ENCODE results near the gene ADM2. TPM values are rescaled to one million over a fixed set of nuclear protein-coding genes. Genes with fewer than 3 reads are reported as not detected.

Gene ADM2
- polyA plus RNA-seq, 4 donors = 2.2 to 14.7 (median 8.7) TPM

GRCh38 chr22:50483977-50484853, 2.9 kb downstream of the ADM2 start:
- Histone ChIP-seq H3K9me3 (ENCODE audit: control insufficient read depth in 2 of 2, insufficient read depth in 1 of 2, low read depth in 1 of 2, low read length in 1 of 2) (no peaks in the 10 kb centered on the region), H3K27me3 (ENCODE audit: control insufficient read depth in 3 of 3, insufficient read depth in 3 of 3, low read length in 3 of 3) (peaks cover 0 to 26% (median 2%) of the 10 kb centered on the region in 3 donors), H3K4me1 (ENCODE audit: control insufficient read depth in 3 of 3, insufficient read depth in 2 of 3, low read depth in 1 of 3, low read length in 2 of 3) (peaks cover 0 to 32% (median 3%) of the 10 kb centered on the region in 3 donors), H3K4me3 (ENCODE audit: low read depth in 1 of 3, low read length in 3 of 3) (peak overlapping the region in 1 of 3 donors; percentile 61), H3K27ac (ENCODE audit: low read depth in 1 of 3, low read length in 2 of 3) (peak overlapping the region; percentile 2 to 82 (median 77)), H3K36me3 (ENCODE audit: control insufficient read depth in 3 of 3, insufficient read depth in 2 of 3, low read depth in 1 of 3, low read length in 3 of 3) (peaks cover 0 to 20% (median 0%) of the 10 kb centered on the region in 3 donors)
- whole genome bisulfite sequencing, 3 donors = 28 to 69% (median 34%) methylated on average over 27 to 31 of the region's 31 CpGs
- FAIRE-seq = no peak
- DNase-seq = peak; percentile 87 to 92

DNA sequence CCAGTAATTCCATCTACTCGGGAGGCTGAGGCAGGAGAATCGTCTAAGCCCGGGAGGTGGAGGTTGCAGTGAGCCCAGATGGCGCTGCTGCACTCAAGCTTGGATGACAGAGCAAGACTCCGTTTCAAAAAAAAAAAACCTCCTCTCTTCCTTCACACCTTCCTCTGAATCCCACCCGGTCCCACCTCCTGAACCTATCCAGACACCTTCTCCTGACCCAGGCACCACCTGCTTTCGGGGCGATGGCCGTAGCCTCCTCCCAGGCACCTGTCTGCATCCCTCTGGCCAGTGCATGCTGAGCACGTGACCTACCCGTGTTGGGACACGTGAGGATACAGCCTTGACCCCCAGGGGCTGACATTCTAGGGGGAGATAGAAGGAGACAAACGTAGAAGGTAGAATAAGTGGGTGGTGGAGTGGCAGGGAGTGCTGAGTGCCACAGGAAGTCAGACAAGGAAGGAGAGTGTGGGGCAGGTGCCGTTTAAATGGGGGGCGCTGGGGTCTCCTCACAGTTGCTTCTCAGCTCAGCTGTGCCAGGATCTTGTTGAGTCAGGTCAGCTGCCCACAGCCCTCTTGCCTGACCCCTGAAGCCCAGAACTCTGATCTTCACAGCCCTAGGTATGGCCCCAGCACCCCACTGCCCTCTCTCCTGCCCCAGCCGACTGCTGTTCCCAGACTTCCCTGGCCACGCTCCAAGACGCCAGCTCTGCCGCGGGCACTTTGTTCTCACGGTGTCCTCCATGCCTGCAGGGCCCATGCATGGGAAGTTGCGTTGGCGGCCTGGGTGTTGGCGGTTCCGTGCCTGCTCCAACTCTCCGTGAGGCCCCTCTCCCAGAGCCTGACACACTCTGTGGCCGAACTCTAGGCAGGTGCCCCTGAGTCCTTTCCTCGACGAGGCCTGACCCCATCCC, 4.1 kb downstream of the ADM2 start:
- 24 to 55% (median 35%) methylated on average over 28 to 29 of the region's 29 CpGs for WGBS, 3 donors
- FAIRE-seq = no peak
- peak; percentile 29 to 78 for DNase-seq
- Histone ChIP-seq H3K9me3 (ENCODE audit: control insufficient read depth in 2 of 2, insufficient read depth in 1 of 2, low read depth in 1 of 2, low read length in 1 of 2) (no peaks in the 10 kb centered on the region), H3K27me3 (ENCODE audit: control insufficient read depth in 3 of 3, insufficient read depth in 3 of 3, low read length in 3 of 3) (peaks cover 0 to 14% (median 2%) of the 10 kb centered on the region in 3 donors), H3K4me3 (ENCODE audit: low read depth in 1 of 3, low read length in 3 of 3) (no peak overlapping the region), H3K4me1 (ENCODE audit: control insufficient read depth in 3 of 3, insufficient read depth in 2 of 3, low read depth in 1 of 3, low read length in 2 of 3) (peaks cover 0 to 32% (median 3%) of the 10 kb centered on the region in 3 donors), H3K27ac (ENCODE audit: low read depth in 1 of 3, low read length in 2 of 3) (peak overlapping the region in 1 of 3 donors; percentile 61), H3K36me3 (ENCODE audit: control insufficient read depth in 3 of 3, insufficient read depth in 2 of 3, low read depth in 1 of 3, low read length in 3 of 3) (peaks cover 0 to 20% (median 0%) of the 10 kb centered on the region in 3 donors)

DNA sequence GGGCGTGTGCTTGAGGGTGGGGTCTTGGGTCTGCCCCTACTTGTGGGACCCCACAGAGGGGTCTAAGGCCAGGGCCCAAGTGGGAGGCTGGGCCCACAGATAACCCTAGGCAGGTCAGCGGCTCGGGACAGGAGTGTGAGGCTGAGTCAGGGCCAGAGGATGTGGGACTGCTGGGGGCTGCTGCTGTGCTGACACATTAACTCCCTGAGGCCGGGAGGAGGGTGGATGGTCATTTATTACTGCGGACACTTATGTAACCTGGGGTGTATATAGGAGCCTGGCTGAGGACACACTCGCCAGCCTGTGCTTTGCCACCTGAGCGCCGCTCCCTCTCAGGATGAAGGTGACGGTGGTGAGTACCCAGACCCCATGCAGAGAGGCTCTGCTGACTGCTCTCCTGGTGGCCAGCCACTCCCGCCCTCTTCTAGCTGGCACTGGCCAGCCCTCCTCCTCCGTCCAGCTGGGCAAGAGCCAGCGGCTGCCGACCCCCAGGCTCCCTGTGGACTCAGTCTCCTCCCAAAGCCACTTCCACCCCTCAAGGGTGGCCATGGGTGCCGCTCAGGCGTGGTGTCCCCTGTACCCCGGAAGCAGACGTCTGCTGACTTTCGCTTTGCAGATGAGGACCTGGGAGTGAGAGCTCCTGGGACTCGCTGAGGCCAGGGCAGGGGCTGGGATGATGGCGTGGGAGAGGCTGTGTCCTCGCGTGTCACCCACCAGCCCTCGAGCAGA, 5.4 kb downstream of the ADM2 start, which contains the start of gene MIOX:
TSS of gene MIOX (plus strand) at position 299 of the 729 bp plus-strand sequence. CDS start at position 338, 39 bp downstream.
- FAIRE-seq (no peak), DNase-seq (no peak)
- H3K4me3 ChIP-seq (ENCODE audit: low read depth in 1 of 3, low read length in 3 of 3) = no peak within 1 kb of the TSS
- H3K9me3 ChIP-seq (ENCODE audit: control insufficient read depth in 2 of 2, insufficient read depth in 1 of 2, low read depth in 1 of 2, low read length in 1 of 2) = no peaks in the 10 kb centered on the region
- peak within 1 kb of the TSS in 1 of 3 donors; percentile 61 for H3K27ac ChIP-seq (ENCODE audit: low read depth in 1 of 3, low read length in 2 of 3)
- H3K36me3 ChIP-seq (ENCODE audit: control insufficient read depth in 3 of 3, insufficient read depth in 2 of 3, low read depth in 1 of 3, low read length in 3 of 3) = peaks cover 0 to 20% (median 0%) of the 10 kb centered on the region in 3 donors
- H3K27me3 ChIP-seq (ENCODE audit: control insufficient read depth in 3 of 3, insufficient read depth in 3 of 3, low read length in 3 of 3) = peaks cover 0 to 7% (median 2%) of the 10 kb centered on the region in 3 donors
- H3K4me1 ChIP-seq (ENCODE audit: control insufficient read depth in 3 of 3, insufficient read depth in 2 of 3, low read depth in 1 of 3, low read length in 2 of 3) = peaks cover 0 to 32% (median 3%) of the 10 kb centered on the region in 3 donors
- WGBS, 3 donors = 71 to 74% (median 74%) methylated on average over 20 to 23 of the region's 23 CpGs

GRCh38 chr22:50487290-50488005, 6.1 kb downstream of the ADM2 start:
- peaks cover 0 to 2% (median 0%) of the 10 kb centered on the region in 3 donors for H3K27me3 ChIP-seq (ENCODE audit: control insufficient read depth in 3 of 3, insufficient read depth in 3 of 3, low read length in 3 of 3)
- no peak for DNase-seq
- H3K9me3 ChIP-seq (ENCODE audit: control insufficient read depth in 2 of 2, insufficient read depth in 1 of 2, low read depth in 1 of 2, low read length in 1 of 2) = no peaks in the 10 kb centered on the region
- H3K27ac ChIP-seq (ENCODE audit: low read depth in 1 of 3, low read length in 2 of 3) = no peak overlapping the region
- H3K4me1 ChIP-seq (ENCODE audit: control insufficient read depth in 3 of 3, insufficient read depth in 2 of 3, low read depth in 1 of 3, low read length in 2 of 3) = peaks cover 0 to 26% (median 3%) of the 10 kb centered on the region in 3 donors
- no peak overlapping the region for H3K4me3 ChIP-seq (ENCODE audit: low read depth in 1 of 3, low read length in 3 of 3)
- FAIRE-seq = no peak
- H3K36me3 ChIP-seq (ENCODE audit: control insufficient read depth in 3 of 3, insufficient read depth in 2 of 3, low read depth in 1 of 3, low read length in 3 of 3) = peaks cover 0 to 15% (median 0%) of the 10 kb centered on the region in 3 donors
- 80 to 83% (median 81%) methylated on average over 23 of the region's 23 CpGs for WGBS, 3 donors

DNA sequence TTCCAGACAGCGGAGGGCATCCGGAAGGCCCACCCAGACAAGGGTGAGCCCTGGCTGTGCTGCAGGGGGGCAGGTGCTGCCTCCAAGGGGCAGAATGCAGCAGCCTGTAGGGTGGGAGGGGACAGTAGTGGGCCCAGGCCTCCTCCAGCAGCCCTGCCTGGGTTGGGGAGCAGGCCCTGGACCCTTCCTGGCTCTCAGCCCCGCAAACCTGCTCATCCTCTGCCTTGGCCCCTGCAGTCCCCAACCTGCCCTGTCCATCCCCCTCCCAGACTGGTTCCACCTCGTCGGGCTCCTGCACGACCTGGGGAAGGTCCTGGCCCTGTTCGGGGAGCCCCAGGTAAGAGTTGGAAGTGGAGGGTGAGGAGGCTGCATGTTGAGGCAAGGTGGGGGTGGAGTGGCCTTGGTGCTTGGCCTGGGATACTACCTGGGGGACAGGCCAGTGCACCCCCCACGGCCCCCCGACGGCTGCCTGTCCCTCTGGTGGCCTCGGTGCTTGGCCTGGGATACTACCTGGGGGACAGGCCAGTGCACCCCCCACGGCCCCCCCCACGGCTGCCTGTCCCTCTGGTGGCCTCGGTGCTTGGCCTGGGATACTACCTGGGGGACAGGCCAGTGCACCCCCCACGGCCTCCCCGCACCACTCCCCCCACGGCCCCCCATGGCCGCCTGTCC, 6.8 kb downstream of the ADM2 start:
- Histone ChIP-seq H3K4me1 (ENCODE audit: control insufficient read depth in 3 of 3, insufficient read depth in 2 of 3, low read depth in 1 of 3, low read length in 2 of 3) (peaks cover 0 to 21% (median 3%) of the 10 kb centered on the region in 3 donors), H3K9me3 (ENCODE audit: control insufficient read depth in 2 of 2, insufficient read depth in 1 of 2, low read depth in 1 of 2, low read length in 1 of 2) (no peaks in the 10 kb centered on the region), H3K36me3 (ENCODE audit: control insufficient read depth in 3 of 3, insufficient read depth in 2 of 3, low read depth in 1 of 3, low read length in 3 of 3) (peaks cover 0 to 8% (median 0%) of the 10 kb centered on the region in 3 donors), H3K27ac (ENCODE audit: low read depth in 1 of 3, low read length in 2 of 3) (no peak overlapping the region), H3K4me3 (ENCODE audit: low read depth in 1 of 3, low read length in 3 of 3) (no peak overlapping the region), H3K27me3 (ENCODE audit: control insufficient read depth in 3 of 3, insufficient read depth in 3 of 3, low read length in 3 of 3) (no peaks in the 10 kb centered on the region)
- no peak for FAIRE-seq
- 81 to 88% (median 86%) methylated on average over 11 to 18 of the region's 18 CpGs for WGBS, 3 donors
- no peak for DNase-seq

DNA sequence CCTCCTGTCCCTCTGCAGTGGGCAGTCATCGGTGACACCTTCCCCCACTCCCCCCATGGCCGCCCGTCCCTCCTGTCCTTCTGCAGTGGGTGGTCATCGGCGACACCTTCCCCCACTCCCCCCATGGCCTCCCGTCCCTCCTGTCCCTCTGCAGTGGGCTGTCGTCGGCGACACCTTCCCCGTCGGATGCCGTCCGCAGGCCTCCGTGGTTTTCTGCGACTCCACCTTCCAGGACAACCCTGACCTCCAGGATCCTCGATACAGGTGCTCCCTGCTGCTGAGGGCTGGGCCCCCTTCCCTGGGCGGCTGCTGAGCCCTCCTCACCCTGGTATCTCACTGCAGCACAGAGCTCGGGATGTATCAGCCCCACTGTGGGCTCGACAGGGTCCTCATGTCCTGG, 7.5 kb downstream of the ADM2 start:
- FAIRE-seq (no peak), DNase-seq (no peak)
- Histone ChIP-seq H3K27ac (ENCODE audit: low read depth in 1 of 3, low read length in 2 of 3) (no peak overlapping the region), H3K36me3 (ENCODE audit: control insufficient read depth in 3 of 3, insufficient read depth in 2 of 3, low read depth in 1 of 3, low read length in 3 of 3) (peaks cover 0 to under 1% (median 0%) of the 10 kb centered on the region in 3 donors), H3K9me3 (ENCODE audit: control insufficient read depth in 2 of 2, insufficient read depth in 1 of 2, low read depth in 1 of 2, low read length in 1 of 2) (no peaks in the 10 kb centered on the region), H3K4me1 (ENCODE audit: control insufficient read depth in 3 of 3, insufficient read depth in 2 of 3, low read depth in 1 of 3, low read length in 2 of 3) (peaks cover 0 to 14% (median 2%) of the 10 kb centered on the region in 3 donors), H3K27me3 (ENCODE audit: control insufficient read depth in 3 of 3, insufficient read depth in 3 of 3, low read length in 3 of 3) (no peaks in the 10 kb centered on the region), H3K4me3 (ENCODE audit: low read depth in 1 of 3, low read length in 3 of 3) (no peak overlapping the region)
- WGBS, 3 donors = 80 to 92% (median 90%) methylated on average over 19 of the region's 19 CpGs

All from small intestine (tissue), 7 donors.